Neural cell (in vitro differentiated cells): ENCODE results near the gene TTC32. TPM values are rescaled to one million over a fixed set of nuclear protein-coding genes. Genes with fewer than 3 reads are reported as not detected.

Experiments
- H2AFZ ChIP-seq: fragments of 200-600, 300-800 bp; sonication (generic), shearing (Covaris generic); 2 replicates; pipeline ENCODE4 v1.6.0; 2014; ENCODE audit warnings: low read depth, mild to moderate bottlenecking, antibody characterized with exemption, low read length, moderate library complexity
- H3F3A ChIP-seq: fragments of 200-600 bp; shearing (Covaris generic); 2 replicates; pipeline ENCODE4 v1.6.1; 2016; ENCODE audit warnings: mild to moderate bottlenecking, moderate library complexity, mixed read lengths, antibody characterized with exemption, low read length; ENCODE audit not compliant: insufficient read depth, poor library complexity, severe bottlenecking
- H3K27ac ChIP-seq: fragments of 200-600, 300-800 bp; sonication (generic), shearing (Covaris generic); 2 replicates; pipeline ENCODE4 v1.5.1; 2014; ENCODE audit warnings: mild to moderate bottlenecking, low read length, moderate library complexity
- H3K27me3 ChIP-seq: fragments of 300-800, 200-600 bp; sonication (generic), shearing (Covaris generic); 2 replicates; pipeline ENCODE4 v1.6.0; 2014; ENCODE audit warnings: mild to moderate bottlenecking, low read depth, low read length, moderate library complexity; ENCODE audit not compliant: insufficient read depth
- H3K36me3 ChIP-seq: fragments of 300-800, 200-600 bp; sonication (generic), shearing (Covaris generic); 2 replicates; pipeline ENCODE4 v1.5.1; 2014; ENCODE audit warnings: mild to moderate bottlenecking, antibody characterized with exemption, low read length, moderate library complexity; ENCODE audit not compliant: insufficient read depth
- H3K4me2 ChIP-seq: fragments of 300-800, 200-600 bp; sonication (generic), shearing (Covaris generic); 2 replicates; pipeline ENCODE4 v1.6.0; 2014; ENCODE audit warnings: mild to moderate bottlenecking, low read length
- H3K4me3 ChIP-seq: fragments of 300-800, 200-600 bp; sonication (generic), shearing (Covaris generic); 2 replicates; pipeline ENCODE4 v1.5.1; 2014; ENCODE audit warnings: mild to moderate bottlenecking, low read length, moderate library complexity
- H3K79me2 ChIP-seq: fragments of 200-600 bp; shearing (Covaris generic); replicated peaks from 2 replicates; pipeline ENCODE4 v1.6.0; 2014; ENCODE audit warnings: mild to moderate bottlenecking, low read length, moderate library complexity; ENCODE audit not compliant: insufficient read depth
- H3K9ac ChIP-seq: fragments of 300-800, 200-600 bp; sonication (generic), shearing (Covaris generic); 2 replicates; pipeline ENCODE4 v1.6.1; 2016; ENCODE audit warnings: mild to moderate bottlenecking, low read length, mixed read lengths
- H3K9me2 ChIP-seq: fragments of 200-600 bp; shearing (Covaris generic); 2 replicates; pipeline ENCODE4 v1.6.1; 2016; ENCODE audit warnings: mild to moderate bottlenecking, low read length, mixed read lengths; ENCODE audit not compliant: insufficient read depth
- H3K9me3 ChIP-seq: fragments of 200-600, 300-800 bp; sonication (generic), shearing (Covaris generic); 2 replicates; pipeline ENCODE4 v1.6.1; 2016; ENCODE audit warnings: mild to moderate bottlenecking, mixed run types, low read length, moderate library complexity, mixed read lengths
- H4K20me1 ChIP-seq: fragments of 200-600 bp; shearing (Covaris generic); 2 replicates; pipeline ENCODE4 v1.6.1; 2016; ENCODE audit warnings: mild to moderate bottlenecking, mixed run types; ENCODE audit not compliant: insufficient read depth
- EP300 ChIP-seq: fragments of 450-650 bp; conservative IDR thresholded peaks from 2 replicates; pipeline ENCODE4 v1.6.1; 2014; ENCODE audit warnings: antibody characterized with exemption, mild to moderate bottlenecking, moderate library complexity; ENCODE audit not compliant: poor library complexity, severe bottlenecking
- EZH2 ChIP-seq: fragments of 200-600, 300-800 bp; shearing (Covaris generic), sonication (generic); IDR thresholded peaks from 2 replicates; pipeline ENCODE4 v1.6.1; 2014; ENCODE audit warnings: antibody characterized with exemption, low read length, borderline replicate concordance, mild to moderate bottlenecking; ENCODE audit not compliant: insufficient read depth, poor library complexity, severe bottlenecking
- MXI1 ChIP-seq: fragments of 450-650 bp; conservative IDR thresholded peaks from 2 replicates; pipeline ENCODE4 v1.6.1; 2014; ENCODE audit warnings: antibody characterized with exemption, mild to moderate bottlenecking; ENCODE audit not compliant: poor library complexity, severe bottlenecking
- POLR2AphosphoS5 ChIP-seq: IDR thresholded peaks from 2 replicates; pipeline ENCODE4 v1.6.1; 2012
- RAD21 ChIP-seq: fragments of 450-650 bp; conservative IDR thresholded peaks from 2 replicates; pipeline ENCODE4 v1.6.1; 2014; ENCODE audit warnings: antibody characterized with exemption, mild to moderate bottlenecking, moderate library complexity
- SMC3 ChIP-seq: fragments of 450-650 bp; conservative IDR thresholded peaks from 2 replicates; pipeline ENCODE4 v1.6.1; 2014; ENCODE audit warnings: antibody characterized with exemption, mild to moderate bottlenecking, moderate library complexity; ENCODE audit not compliant: poor library complexity
- TAF1 ChIP-seq: IDR thresholded peaks from 2 replicates; pipeline ENCODE4 v1.6.1; 2012; ENCODE audit warnings: low read depth
- polyA plus RNA-seq: library from polyadenylated mRNA; depleted of rRNA; stranded (reverse); fragments of >200 nt; gene quantifications from 2 replicates; pipeline ENCODE4 v1.2.3, GENCODE V29; 2014
- TF ChIP-seq, protein P1 (sequence below): IDR thresholded peaks from 2 replicates; pipeline ENCODE4 v1.6.1; 2012; ENCODE audit warnings: borderline replicate concordance
- TF ChIP-seq, protein P2 (sequence below): fragments of 450-650 bp; IDR thresholded peaks from 2 replicates; pipeline ENCODE4 v1.5.1; 2014; ENCODE audit warnings: antibody characterized with exemption, mild to moderate bottlenecking, moderate library complexity; ENCODE audit not compliant: poor library complexity, severe bottlenecking

Gene TTC32
- polyA plus RNA-seq, 1 donor from 2014 or later = 106 TPM

DNA sequence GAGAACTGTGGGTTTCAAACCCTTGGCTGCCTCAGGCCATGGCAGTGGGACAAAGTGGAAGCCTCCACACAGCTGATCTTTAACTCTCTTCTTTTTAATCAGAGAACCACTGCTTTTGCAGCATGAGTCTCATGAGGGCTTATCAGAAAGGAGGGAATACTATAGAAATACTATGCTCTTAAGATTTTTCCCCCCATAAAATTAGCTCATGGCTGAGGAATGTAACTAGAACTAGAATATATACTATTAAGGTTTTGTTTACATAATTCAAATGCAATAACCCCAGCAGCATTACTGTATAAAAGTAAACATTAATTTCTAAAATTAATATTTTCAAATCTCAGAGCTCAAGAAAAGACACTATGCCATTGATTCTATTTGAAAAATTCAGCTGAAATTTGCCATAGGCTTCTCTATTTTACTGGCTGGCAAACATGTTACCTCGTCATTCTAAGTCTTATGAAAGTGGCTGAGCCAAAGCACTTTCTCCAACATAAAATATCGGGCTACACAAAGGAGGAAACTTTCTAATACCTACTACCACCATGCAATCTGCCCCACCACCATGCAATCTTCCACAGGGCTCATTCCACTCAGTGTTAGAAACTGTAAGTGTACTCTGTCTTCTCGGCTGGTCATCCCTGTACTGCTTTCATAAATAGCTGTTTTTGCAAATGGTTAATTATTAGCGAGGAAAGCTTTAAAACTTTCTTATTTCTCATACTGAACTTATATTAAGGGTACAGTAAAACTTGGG is 45.6 kb upstream of the TTC32 start:
- no peak overlapping the region for H3K9ac ChIP-seq
- no peaks in the 10 kb centered on the region for H3F3A ChIP-seq
- no peaks in the 10 kb centered on the region for H3K9me2 ChIP-seq
- H3K4me3 ChIP-seq = no peak overlapping the region
- H3K27me3 ChIP-seq = no peaks in the 10 kb centered on the region
- H3K9me3 ChIP-seq = no peaks in the 10 kb centered on the region
- H4K20me1 ChIP-seq = no peaks in the 10 kb centered on the region
- no peak overlapping the region for H3K4me2 ChIP-seq
- no peak overlapping the region for H3K27ac ChIP-seq
- H3K36me3 ChIP-seq = no peaks in the 10 kb centered on the region
- H3K79me2 ChIP-seq = no peaks in the 10 kb centered on the region
- no peak overlapping the region for H2AFZ ChIP-seq
- TF ChIP-seq MXI1 (no peak), TAF1 (no peak), EZH2 (no peak), POLR2AphosphoS5 (no peak), EP300 (no peak), SMC3 (no peak), RAD21 (no peak)
- TF ChIP-seq, protein P1, sequence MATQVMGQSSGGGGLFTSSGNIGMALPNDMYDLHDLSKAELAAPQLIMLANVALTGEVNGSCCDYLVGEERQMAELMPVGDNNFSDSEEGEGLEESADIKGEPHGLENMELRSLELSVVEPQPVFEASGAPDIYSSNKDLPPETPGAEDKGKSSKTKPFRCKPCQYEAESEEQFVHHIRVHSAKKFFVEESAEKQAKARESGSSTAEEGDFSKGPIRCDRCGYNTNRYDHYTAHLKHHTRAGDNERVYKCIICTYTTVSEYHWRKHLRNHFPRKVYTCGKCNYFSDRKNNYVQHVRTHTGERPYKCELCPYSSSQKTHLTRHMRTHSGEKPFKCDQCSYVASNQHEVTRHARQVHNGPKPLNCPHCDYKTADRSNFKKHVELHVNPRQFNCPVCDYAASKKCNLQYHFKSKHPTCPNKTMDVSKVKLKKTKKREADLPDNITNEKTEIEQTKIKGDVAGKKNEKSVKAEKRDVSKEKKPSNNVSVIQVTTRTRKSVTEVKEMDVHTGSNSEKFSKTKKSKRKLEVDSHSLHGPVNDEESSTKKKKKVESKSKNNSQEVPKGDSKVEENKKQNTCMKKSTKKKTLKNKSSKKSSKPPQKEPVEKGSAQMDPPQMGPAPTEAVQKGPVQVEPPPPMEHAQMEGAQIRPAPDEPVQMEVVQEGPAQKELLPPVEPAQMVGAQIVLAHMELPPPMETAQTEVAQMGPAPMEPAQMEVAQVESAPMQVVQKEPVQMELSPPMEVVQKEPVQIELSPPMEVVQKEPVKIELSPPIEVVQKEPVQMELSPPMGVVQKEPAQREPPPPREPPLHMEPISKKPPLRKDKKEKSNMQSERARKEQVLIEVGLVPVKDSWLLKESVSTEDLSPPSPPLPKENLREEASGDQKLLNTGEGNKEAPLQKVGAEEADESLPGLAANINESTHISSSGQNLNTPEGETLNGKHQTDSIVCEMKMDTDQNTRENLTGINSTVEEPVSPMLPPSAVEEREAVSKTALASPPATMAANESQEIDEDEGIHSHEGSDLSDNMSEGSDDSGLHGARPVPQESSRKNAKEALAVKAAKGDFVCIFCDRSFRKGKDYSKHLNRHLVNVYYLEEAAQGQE = no peak
- TF ChIP-seq, protein P2, sequence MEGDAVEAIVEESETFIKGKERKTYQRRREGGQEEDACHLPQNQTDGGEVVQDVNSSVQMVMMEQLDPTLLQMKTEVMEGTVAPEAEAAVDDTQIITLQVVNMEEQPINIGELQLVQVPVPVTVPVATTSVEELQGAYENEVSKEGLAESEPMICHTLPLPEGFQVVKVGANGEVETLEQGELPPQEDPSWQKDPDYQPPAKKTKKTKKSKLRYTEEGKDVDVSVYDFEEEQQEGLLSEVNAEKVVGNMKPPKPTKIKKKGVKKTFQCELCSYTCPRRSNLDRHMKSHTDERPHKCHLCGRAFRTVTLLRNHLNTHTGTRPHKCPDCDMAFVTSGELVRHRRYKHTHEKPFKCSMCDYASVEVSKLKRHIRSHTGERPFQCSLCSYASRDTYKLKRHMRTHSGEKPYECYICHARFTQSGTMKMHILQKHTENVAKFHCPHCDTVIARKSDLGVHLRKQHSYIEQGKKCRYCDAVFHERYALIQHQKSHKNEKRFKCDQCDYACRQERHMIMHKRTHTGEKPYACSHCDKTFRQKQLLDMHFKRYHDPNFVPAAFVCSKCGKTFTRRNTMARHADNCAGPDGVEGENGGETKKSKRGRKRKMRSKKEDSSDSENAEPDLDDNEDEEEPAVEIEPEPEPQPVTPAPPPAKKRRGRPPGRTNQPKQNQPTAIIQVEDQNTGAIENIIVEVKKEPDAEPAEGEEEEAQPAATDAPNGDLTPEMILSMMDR = no peak

DNA sequence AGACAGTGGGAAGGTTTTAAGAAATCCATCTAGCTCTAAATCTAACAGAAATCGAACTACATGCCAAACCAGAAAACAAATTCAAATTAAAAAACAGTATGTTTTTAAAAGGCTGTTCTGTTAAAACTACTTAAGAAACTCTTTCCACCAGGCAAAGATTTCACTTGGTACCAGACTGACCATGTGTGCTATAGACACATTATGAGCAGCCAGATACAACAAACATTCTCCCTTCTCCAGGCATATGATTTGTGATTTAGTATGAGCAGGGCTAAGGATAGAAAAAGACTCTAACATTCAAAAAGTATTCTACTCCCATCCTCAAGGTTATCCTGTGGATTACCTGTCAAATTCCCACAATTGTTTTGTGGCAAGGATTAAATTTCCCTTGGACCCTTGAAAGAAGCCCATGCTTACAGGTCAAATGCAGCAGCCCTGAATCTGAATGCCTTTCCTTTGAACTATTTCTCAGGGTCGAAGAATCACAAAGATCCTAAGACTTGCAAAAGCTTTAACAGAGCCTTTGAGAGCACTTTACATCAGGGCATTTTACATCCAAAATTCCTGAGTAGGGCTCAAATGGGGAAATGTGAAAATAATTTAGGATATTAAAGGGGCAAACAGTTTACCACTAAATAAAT is 42.5 kb upstream of the TTC32 start:
- no peak overlapping the region for H2AFZ ChIP-seq
- no peak overlapping the region for H3K4me3 ChIP-seq
- H4K20me1 ChIP-seq = no peaks in the 10 kb centered on the region
- no peak overlapping the region for H3K9ac ChIP-seq
- no peak for TF ChIP-seq TAF1
- no peak for TF ChIP-seq MXI1
- TF ChIP-seq SMC3 = no peak
- no peak for TF ChIP-seq RAD21
- TF ChIP-seq EZH2 = no peak
- TF ChIP-seq POLR2AphosphoS5 = no peak
- TF ChIP-seq, protein P1 = no peak
- TF ChIP-seq, protein P2 = no peak
- no peak for TF ChIP-seq EP300
- no peaks in the 10 kb centered on the region for H3K36me3 ChIP-seq
- no peaks in the 10 kb centered on the region for H3K27me3 ChIP-seq
- no peaks in the 10 kb centered on the region for H3K9me2 ChIP-seq
- no peak overlapping the region for H3K27ac ChIP-seq
- no peak overlapping the region for H3K4me2 ChIP-seq
- H3F3A ChIP-seq = no peaks in the 10 kb centered on the region
- no peaks in the 10 kb centered on the region for H3K79me2 ChIP-seq
- no peaks in the 10 kb centered on the region for H3K9me3 ChIP-seq
